HG03066 (cell line): ENCODE data around the gene GPC1.

Experiments used
- ATAC-seq: cut with Tn5 transposase; IDR thresholded peaks from one replicate; pipeline ENCODE4 v1.9.1; 2021; ENCODE audit warnings: low read depth; ENCODE audit not compliant: unreplicated experiment

GPC1 gene

DNA sequence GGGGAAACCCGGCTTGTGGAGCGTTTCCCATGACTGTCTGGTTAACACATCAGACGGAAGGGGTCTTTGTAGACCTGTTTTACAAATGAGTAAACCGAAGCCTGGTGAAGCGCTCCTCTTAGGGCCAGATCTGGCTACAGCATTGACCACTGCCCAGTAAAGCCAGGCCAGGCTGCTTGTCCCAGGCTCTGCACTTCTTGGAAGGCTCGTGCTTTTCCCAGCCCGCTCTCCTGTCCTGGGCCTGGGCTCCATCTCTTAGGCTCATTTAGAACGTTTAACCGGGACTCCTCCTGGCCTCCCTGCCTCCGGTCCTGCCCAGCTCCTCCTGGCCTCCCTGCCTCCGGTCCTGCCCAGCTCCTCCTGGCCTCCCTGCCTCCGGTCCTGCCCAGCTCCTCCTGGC is 4.8 kb downstream of the GPC1 start:
- no peak for ATAC-seq

- no peak for ATAC-seq
These were observed 5.3 kb downstream of the GPC1 start for GRCh38 chr2:240440704-240441320.

- no peak for ATAC-seq
These were observed 6.0 kb downstream of the GPC1 start for GRCh38 chr2:240441326-240441992.

- no peak for ATAC-seq
These were observed 6.5 kb downstream of the GPC1 start for GRCh38 chr2:240441993-240442411.

GRCh38 chr2:240442891-240443715 is 7.6 kb downstream of the GPC1 start:
- ATAC-seq = no peak

- no peak for ATAC-seq
These were observed 8.4 kb downstream of the GPC1 start for GRCh38 chr2:240443891-240444301.

- ATAC-seq = no peak
These were observed 9.0 kb downstream of the GPC1 start for GRCh38 chr2:240444464-240444863.

- ATAC-seq = no peak
These were observed 10.6 kb downstream of the GPC1 start for GRCh38 chr2:240445961-240446663.

DNA sequence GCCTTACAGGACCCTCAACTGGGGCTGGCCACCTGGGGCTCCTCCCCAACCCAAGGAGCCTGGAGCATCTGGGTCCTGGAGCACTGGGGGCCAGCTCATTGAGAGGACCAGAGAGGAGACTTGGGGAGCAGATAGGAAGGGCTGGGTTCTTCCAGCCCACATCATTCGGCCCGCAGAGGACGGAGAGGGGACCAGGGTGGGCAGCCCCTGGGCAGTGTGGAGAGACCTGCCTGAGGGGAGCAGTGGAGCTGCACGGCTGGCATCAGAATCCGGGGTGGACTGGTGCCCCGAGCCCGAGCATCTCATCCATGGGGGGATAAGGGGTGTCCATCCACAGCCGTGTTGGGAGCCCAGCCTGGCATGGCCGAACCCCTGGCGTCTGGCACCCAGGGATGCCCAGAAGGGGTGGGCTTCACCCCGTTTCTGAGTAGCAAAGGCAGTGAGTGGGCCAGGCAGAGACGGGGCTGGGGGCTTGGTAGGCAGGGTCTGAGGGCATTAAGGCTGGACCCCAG is 11.3 kb downstream of the GPC1 start:
- ATAC-seq = no peak

- no peak for ATAC-seq
These were observed 11.9 kb downstream of the GPC1 start for GRCh38 chr2:240447331-240447730.

DNA sequence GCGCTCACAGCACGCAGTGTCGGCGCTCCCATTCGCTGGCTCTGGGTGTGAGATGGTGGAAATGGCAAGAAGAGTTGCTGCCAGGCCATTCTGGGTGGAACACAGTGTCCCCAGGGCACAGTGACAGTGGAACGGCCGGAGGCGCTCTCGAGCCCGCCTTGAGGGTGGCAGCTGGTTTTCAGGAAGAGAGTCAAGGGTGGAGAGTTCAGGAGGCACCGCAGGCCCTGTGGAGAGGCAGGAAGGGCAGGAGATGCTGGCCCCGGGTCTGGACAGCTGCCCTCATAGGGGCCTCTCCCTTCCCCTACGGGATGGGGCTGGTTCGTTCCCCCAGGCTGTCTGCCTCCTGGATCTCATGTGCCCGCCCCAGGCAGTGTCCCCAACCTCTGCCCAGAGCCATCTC is 12.5 kb downstream of the GPC1 start:
- no peak for ATAC-seq

- no peak for ATAC-seq
These were observed 13.2 kb downstream of the GPC1 start for GRCh38 chr2:240448387-240449274.

DNA sequence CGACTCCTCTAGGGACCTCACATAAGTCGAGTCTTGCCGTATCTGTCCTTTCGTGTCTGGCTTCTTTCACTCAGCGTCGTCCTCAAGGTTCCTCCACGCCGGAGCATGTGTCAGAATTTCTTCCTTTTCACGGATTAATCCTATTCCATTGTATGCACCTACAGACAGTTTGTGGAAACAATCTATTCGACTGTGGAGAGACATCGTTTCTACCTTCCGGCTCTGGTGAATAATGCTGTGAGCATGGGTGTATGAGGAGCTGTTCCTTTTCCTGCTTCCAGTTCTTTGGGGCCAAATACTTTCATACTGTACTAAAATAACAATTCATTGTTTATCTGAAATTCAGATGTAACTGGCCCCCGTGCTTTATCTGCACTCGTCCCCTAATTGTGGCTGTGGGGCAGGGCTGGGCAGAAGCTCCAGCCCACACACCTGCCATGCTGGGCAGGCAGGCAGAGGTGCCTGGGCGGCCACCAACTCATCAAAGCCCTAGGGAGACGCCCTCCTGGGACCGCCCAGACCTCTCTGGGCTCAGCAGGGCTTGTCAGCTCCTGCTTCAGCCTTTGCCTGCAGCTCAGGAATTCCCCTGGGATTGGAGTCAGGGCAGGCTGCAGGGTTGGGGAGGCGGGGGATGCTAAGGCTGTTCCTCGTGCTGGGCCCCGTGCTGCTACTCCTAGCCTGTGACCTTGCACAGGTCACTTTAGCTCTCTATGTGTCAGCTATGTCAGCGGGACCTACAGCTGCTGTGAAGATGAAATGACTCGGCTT is 14.5 kb downstream of the GPC1 start:
- ATAC-seq = no peak

GRCh38 chr2:240450532-240451107 is 15.2 kb downstream of the GPC1 start:
- ATAC-seq = no peak

- no peak for ATAC-seq
These were observed 15.7 kb downstream of the GPC1 start for GRCh38 chr2:240451108-240451611.

DNA sequence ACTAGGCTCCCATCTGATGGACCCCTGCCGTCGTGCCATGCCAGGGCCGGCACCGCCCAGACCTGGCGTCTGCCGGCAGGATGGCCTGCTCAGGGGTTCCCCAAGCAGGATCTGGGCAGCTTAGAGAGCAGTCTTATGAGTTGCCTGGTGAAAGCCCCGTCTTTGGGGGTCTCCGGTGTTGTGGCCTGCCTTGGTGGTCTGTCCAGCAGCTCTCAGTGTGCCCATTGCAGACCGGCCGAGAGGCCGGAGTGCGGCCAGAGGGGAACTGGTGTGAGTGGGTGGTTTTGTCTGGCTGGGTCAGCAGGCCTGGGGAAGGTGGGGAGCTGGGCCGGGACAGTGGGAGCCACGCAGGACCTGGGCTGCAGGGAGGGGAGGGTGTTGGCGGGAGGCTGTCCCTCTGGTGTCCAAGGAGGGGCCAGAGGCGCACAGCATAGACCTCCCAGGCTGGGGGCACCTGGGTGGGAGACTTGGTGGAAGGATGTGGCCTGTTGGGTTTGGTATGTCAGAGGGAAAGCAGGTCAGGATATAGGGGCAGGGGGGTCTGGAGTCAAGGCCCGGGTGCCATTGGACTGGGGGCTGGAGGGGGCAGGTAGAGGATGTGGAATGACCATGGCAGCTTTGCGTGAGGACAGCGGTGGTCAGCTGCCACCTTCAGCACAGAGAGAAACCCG is 16.5 kb downstream of the GPC1 start:
- no peak for ATAC-seq

DNA sequence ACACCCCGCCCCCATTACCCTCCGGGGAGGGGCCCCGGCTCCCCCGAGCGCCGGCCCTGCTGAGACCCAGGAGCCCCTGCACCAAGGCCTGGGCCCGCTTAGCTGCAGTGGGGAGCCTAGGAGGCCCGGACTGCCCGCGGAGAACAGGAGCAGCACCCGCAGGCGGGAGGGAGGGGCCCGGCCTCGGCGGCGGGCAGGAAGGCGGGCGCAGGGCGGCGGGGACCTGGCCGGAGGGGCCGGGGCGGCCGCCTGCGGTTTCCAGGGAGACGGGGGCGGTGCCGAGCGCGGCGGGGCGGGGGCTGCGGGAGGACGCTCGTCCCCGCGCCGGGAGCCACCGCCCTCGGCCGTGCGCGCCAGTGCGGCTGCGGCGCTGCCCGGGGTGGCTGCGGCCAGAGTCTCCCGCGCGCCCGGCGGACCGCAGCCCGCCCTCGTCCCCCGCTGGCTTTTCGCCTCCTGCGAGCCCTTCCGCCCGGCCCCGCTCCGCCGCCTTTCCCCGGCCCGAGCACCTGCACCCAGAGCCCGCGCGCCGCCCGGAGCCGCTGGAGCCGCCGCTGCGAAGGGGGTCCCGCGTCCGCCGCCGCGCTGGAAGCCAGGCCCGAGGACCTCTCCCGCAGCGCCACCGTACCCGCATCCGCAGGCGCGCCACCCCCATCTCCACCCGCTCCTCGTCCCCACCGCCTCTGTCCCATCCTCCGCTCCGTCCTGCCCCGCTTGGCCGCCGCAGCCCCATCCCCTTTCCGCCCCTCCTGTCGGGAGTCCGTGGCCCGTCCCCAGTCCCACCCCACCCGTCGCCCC is 17.2 kb downstream of the GPC1 start:
- ATAC-seq = no peak
